Stimulated activated naive CD8-positive, alpha-beta T cell treated with anti-CD3 and anti-CD28 coated beads, Interleukin-15, amount 100 ng/mL, for 72 hours (primary cell): ENCODE results near the gene FLOT2.
"Not testable (repeated sequence)": the region's sequence is repeated elsewhere in the genome, so short reads cannot be mapped to it uniquely, and the experiment has no call there.

Source experiments
- ATAC-seq: fragments of 150-1000 bp; cut with Tn5 transposase; 2 replicates; pipeline ENCODE4 v1.10.0; 2021; ENCODE audit warnings: mild to moderate bottlenecking, moderate library complexity
- DNase-seq, 2 donors: peaks; one replicate each; pipeline ENCODE4 v3.0.0; 2021 to 2022
- H3K27ac Mint-ChIP-seq, 2 donors: one replicate each; pipeline ENCODE4 v1.8.0; 2022; ENCODE audit warnings: mild to moderate bottlenecking in 2 of 2, mixed read lengths in 2 of 2, moderate library complexity in 2 of 2
- H3K27me3 Mint-ChIP-seq: one replicate; pipeline ENCODE4 v1.8.0; 2022; ENCODE audit warnings: mixed read lengths
- H3K4me1 Mint-ChIP-seq: one replicate; pipeline ENCODE4 v1.8.0; 2022; ENCODE audit warnings: mild to moderate bottlenecking, mixed read lengths
- H3K4me3 Mint-ChIP-seq, 2 donors: one replicate each; pipeline ENCODE4 v1.8.0; 2022; ENCODE audit warnings: mild to moderate bottlenecking in 2 of 2, mixed read lengths in 2 of 2, moderate library complexity in 1 of 2
- H3K9me3 Mint-ChIP-seq, 2 donors: one replicate each; pipeline ENCODE4 v1.8.0; 2022; ENCODE audit warnings: mixed read lengths in 2 of 2

Gene FLOT2

DNA sequence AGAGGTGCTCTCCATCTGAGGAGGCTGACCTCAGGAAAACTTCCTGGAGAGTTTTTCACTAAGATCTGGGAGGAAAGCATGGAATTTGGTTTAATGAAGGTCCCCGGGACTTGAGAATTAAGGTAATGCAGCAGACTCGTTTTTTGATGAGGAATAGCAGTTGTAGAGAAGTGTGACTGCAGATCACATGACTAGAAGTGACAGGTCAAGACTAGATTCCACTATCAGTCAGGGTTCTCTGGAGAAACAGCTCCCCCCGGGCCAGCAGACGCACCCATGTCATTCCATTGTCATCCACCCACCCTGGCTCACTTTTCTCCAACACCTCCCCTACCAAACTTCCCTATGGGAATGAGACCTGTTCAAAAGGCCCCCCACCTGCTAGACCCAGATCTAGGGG lies 7.3 kb upstream of the FLOT2 start:
- H3K27ac Mint-ChIP-seq: no peak overlapping the region
- H3K4me3 Mint-ChIP-seq: no peak overlapping the region

DNA sequence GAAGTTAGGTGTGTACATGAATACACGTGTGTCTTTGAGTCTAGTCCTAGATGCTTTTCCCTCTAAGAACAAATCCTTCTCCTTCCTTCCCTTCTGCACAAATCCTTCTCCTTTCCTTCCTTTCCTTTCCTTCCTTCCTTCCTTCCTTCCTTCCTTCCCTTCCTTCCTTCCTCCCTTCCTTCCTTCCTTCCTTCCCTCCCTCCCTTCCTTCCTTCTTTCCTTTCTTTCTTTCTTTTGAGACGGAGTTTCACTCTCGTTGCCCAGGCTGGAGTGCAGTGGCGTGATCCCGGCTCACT lies 6.0 kb upstream of the FLOT2 start:
- Mint-ChIP-seq H3K27ac (peak overlapping the region in 1 of 2 donors; percentile 49), H3K4me3 (peak overlapping the region; percentile 93 to 96), H3K4me1 (peaks cover 53% of the 10 kb centered on the region)
- H3K9me3 Mint-ChIP-seq, DNase-seq, H3K27me3 Mint-ChIP-seq, ATAC-seq: not testable (repeated sequence)

More for the DNA sequence above, 7.3 kb upstream of the FLOT2 start:
- Mint-ChIP-seq H3K4me1 (peaks cover 40% of the 10 kb centered on the region), H3K27me3 (no peaks in the 10 kb centered on the region), H3K9me3 (no peaks in the 10 kb centered on the region)
- DNase-seq (no peak), ATAC-seq (no peak)

DNA sequence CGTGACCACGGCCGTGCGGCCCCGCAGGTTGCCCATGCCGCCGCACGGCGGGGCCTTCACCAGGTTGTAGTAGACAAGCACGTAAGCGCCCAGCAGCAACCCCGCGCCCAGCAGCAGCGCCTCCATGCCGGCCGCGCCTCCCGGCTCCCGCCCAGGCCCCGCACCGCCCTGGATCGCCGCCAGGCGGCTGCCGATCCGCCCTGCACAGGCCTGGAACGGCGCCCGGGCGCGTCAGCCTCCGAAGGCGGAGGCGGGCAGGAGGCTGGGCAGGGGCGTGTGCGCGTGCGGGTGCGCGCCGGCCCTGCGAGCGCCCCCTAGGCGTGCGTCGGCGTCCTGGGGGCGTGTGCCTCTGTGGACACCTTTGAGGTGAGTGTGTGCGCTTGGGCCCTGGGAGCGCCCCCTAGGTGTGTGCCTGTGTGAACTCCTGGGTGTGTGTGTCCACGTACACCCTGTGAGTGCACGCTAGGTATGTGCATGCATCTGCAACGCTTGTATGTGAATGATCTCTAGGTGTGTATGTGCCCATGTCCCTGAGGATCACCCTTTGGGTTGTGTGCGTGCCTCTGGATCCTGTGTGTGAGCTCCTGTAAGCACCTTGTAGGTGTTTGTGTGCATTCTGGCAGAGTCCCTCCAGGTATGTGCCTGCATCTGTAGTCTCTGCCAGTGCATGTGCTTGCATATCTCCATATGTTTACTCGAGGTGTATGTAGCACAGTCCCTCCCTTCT lies 5.4 kb upstream of the FLOT2 start, which contains the start of gene DHRS13:
Gene DHRS13 (minus strand): TSS at position 261 of the 727 bp plus-strand sequence. CDS start 135 bp downstream, at position 126.
- Mint-ChIP-seq H3K9me3 (no peaks in the 10 kb centered on the region), H3K27ac (peak within 1 kb of the TSS; percentile 92 to 94), H3K4me1 (peaks cover 58% of the 10 kb centered on the region), H3K4me3 (peak within 1 kb of the TSS; percentile 93 to 96), H3K27me3 (no peaks in the 10 kb centered on the region)
- ATAC-seq (peak; percentile 91), DNase-seq (peak; percentile 96 to 99)

DNA sequence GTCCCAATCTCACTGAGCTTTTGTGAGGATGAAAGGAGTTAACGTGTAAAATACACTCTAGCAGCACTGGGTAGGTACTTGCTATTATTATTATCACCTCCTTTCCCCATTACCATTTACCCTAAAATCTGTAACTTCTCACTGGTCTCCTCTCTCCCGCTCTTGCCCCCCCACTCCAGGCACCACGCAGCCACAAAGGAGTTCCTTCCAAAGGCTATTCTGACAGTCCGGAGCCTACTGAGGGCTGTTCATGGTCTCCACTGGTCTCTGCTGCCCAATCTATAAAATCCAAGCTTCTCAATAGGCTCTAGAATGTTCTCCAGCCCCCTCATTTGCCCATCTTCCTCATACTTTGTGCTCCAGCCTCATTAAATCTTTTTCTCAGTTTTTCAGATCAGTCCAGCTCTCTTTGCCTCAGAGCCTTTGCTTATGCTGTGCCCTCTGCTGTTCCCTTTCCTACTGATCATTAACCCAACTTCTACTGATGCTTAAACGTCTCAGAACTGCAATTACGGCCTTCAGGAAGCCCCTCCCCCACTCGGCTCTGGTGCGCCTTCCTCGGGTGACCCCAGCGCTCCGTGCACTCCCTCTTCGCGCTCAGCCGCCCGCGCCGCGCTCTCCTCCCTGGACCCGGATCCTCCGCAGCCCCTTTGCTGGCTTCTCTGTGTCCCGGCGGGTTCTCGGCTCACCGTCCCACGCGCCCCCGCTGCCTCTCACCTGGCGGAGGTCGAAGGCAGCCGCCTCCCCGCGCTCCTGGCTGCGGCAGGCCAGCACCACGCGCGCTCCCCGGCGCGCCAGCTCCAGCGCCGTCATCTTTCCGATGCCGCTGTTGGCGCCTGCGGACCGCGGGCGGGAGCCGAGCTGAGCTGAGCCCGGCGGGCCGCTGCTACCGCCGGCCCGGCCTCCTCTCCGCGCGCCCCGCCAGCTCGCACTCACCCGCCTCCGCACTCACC lies 4.6 kb upstream of the FLOT2 start:
- peaks cover 64% of the 10 kb centered on the region for H3K4me1 Mint-ChIP-seq
- ATAC-seq: peak; percentile 53
- H3K27ac Mint-ChIP-seq: peak overlapping the region; percentile 92 to 94
- no peaks in the 10 kb centered on the region for H3K27me3 Mint-ChIP-seq
- peak overlapping the region; percentile 93 to 96 for H3K4me3 Mint-ChIP-seq
- no peaks in the 10 kb centered on the region for H3K9me3 Mint-ChIP-seq
- DNase-seq: peak in 1 of 2 donors; percentile 65

DNA sequence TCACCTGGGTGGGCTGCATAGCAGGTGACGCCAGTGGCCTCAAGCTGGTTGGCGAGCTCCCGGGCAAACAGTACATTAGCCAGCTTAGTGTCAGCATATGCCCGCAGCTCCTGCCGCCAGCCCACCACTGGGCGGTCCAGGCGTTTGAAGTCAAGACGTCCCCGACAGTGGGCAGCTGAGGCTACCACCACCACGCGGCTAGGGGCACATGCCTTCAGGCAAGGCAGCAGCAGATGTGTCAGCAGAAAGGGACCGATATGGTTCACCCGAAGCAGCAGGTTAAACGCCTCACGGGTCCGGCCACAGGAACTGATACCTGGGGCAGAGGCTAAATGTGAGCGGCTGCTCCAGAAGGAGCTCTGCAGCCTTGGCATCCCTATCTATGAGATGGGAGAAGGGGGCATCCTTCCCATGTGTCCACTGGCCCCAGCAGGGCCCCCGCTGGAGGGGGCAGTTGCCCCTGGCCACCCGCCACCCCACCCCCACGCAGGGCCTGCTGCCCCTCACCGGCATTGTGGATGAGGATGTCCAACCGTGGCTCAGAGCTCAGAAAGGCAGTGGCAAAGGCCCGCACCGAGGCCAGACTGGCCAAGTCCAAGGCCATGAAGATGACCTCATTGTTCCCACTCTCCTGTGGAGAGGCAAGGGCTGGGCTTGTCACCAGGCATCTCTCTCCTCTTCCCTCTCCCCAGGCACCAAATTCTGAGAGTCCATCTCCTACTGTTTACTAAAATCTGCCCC lies 3.6 kb upstream of the FLOT2 start:
- peak overlapping the region; percentile 69 to 92 for H3K27ac Mint-ChIP-seq
- DNase-seq: no peak
- ATAC-seq: no peak
- H3K9me3 Mint-ChIP-seq: no peaks in the 10 kb centered on the region
- H3K4me3 Mint-ChIP-seq: peak overlapping the region; percentile 93 to 96
- no peaks in the 10 kb centered on the region for H3K27me3 Mint-ChIP-seq
- peaks cover 68% of the 10 kb centered on the region for H3K4me1 Mint-ChIP-seq

DNA sequence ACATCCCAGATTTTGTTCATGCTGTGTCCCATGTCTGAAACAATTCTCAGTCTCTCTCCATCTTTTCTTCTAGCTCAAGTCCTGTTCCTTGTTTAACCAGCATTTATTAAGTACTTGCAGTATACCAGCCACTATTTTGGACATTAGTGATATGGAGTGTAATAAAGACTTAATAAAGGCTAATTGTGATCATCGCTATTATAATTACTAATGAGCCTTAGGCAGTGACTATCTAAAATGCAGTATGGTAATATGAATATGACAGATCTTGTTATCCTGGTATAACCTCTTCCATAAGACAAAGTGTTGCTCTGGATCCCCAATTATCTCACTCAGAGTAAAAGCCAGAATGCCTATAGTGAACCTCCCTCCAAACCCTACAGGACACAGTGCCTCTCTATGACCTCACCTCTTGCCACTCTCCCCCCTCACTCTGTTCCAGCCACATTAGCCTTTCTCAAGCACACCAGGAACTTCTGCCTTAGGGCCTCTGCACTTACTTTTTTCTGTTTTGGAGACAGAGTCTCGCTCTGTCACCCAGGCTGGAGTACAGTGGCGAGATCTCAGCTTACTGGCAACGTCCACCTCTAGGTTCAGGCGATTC lies 1.8 kb upstream of the FLOT2 start:
- no peak for DNase-seq
- no peak for ATAC-seq
- Mint-ChIP-seq H3K4me3 (no peak overlapping the region), H3K4me1 (peaks cover 70% of the 10 kb centered on the region), H3K9me3 (no peaks in the 10 kb centered on the region), H3K27me3 (no peaks in the 10 kb centered on the region), H3K27ac (no peak overlapping the region)

DNA sequence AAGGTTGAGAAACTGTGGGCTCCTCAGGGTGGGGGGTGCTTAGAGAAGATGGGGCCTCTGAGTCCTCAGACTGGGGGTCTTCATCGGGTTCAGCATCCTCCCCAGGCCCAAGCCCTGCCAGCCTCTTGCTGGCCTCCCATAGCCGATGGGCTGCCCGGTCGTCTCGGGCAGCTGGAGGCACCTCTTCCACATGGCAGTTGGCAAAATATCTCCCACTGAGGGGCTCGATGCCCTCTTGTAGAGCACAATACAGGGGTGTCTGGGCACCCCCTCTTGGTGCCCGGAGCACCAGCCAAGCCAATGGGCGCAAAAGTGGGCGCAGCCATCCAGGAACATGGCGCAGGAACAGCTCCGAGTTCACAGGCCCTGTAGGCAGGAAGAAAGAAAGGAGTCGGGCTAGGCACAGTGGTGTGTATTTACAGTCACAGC lies 1.0 kb upstream of the FLOT2 start:
- no peaks in the 10 kb centered on the region for H3K9me3 Mint-ChIP-seq
- H3K4me1 Mint-ChIP-seq: peaks cover 76% of the 10 kb centered on the region
- no peak for DNase-seq
- no peak for ATAC-seq
- H3K4me3 Mint-ChIP-seq: no peak overlapping the region
- no peaks in the 10 kb centered on the region for H3K27me3 Mint-ChIP-seq
- H3K27ac Mint-ChIP-seq: no peak overlapping the region

DNA sequence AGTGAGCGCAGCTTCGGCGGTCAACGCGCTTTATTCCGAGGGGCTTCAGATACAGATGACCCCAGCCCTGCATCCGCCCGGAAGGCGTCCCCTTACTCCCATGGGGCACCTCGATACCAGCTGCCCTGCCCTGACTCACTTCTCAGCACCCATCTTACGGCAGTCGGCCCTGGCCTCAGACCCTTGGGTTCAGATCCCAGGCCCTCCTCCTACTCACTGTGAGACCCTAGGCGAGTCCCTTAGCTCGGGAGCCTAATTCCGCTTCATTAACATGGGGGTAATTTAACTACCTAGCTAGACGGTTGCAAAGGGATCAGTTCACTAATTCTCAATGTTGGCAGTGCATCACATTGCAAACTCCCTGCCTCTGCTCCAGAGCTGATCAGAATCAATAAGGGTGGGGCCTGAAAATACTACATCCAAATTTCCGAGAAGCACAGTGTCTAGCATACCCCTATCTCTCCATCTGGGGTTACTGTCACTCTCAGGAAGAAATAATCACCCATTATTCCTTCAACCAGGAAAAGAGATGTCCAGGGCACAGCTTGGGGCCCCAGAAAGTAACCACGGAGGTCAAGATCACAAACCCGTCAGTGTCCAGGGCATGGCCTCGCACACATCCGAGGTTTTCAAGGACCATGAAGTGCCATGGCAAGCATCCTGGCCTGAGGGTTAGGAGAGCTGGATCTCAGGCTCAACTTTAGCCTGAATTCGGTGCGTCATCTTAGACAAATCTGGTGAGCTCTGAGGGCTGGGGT lies 415 bp upstream of the FLOT2 start:
- no peaks in the 10 kb centered on the region for H3K9me3 Mint-ChIP-seq
- peak overlapping the region; percentile 97 to 98 for H3K27ac Mint-ChIP-seq
- H3K4me1 Mint-ChIP-seq: peaks cover 77% of the 10 kb centered on the region
- H3K4me3 Mint-ChIP-seq: peak overlapping the region; percentile 95 to 99
- no peaks in the 10 kb centered on the region for H3K27me3 Mint-ChIP-seq
- DNase-seq: peak in 1 of 2 donors; percentile 46
- peak; percentile 41 for ATAC-seq

DNA sequence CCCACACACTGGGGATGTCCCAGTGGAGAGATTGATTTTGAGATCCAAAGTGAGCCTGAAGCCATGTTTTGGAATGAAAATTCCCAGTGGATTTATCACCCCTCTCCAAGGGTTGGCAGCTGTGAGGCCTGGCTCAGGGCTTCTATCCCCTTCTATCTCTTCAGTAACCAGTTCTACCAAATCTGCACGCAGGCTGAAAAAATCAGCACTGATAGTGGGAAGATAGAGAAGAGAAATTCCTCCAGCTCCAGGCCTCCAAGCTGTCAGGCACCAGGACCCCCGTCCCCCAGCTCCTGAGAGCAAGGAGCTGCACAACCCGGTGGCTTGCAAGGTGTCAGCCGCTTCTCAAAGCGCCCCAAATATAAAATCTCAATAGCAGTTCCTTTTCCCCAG lies 1.0 kb downstream of the FLOT2 start:
- H3K9me3 Mint-ChIP-seq: no peaks in the 10 kb centered on the region
- H3K27ac Mint-ChIP-seq: peak overlapping the region; percentile 95 to 98
- no peaks in the 10 kb centered on the region for H3K27me3 Mint-ChIP-seq

DNA sequence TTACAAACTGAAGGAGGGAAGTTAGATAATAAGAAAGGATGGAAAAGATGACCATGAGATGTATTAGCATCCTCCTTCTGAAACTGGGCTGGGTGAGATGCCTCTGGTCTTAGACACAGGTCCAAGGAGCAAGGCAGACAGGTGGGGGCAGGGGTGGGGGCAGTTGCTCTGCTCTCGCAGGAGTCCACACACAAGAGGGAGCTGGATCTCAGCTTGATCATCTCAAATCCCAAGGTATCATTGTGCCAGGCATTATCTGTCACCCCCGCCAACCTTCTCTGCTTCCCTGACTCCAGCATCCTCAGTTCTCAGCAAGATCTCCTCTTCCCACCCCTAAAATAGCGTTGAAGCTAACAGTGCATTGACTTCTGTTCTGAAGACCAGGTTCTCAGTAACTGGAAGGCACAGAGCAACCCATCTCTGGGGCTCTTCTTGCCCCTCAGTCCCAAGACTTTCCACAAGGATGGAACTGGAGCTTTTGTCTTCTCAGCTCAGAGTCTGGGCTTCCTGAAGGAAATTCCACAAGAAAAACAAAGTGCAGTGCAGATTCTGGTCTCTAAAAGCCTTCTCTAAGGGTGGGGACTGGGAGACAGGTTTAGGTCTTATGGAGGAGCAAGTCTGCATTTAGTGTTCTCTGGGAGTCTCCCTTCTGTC lies 1.6 kb downstream of the FLOT2 start:
- DNase-seq: no peak
- peaks cover 83% of the 10 kb centered on the region for H3K4me1 Mint-ChIP-seq
- H3K27ac Mint-ChIP-seq: peak overlapping the region; percentile 16 to 95
- no peaks in the 10 kb centered on the region for H3K27me3 Mint-ChIP-seq
- ATAC-seq: no peak
- peak overlapping the region; percentile 95 to 99 for H3K4me3 Mint-ChIP-seq
- no peaks in the 10 kb centered on the region for H3K9me3 Mint-ChIP-seq

More for the DNA sequence above, 1.0 kb downstream of the FLOT2 start:
- no peak for ATAC-seq
- Mint-ChIP-seq H3K4me1 (peaks cover 83% of the 10 kb centered on the region), H3K4me3 (peak overlapping the region; percentile 95 to 99)
- no peak for DNase-seq

DNA sequence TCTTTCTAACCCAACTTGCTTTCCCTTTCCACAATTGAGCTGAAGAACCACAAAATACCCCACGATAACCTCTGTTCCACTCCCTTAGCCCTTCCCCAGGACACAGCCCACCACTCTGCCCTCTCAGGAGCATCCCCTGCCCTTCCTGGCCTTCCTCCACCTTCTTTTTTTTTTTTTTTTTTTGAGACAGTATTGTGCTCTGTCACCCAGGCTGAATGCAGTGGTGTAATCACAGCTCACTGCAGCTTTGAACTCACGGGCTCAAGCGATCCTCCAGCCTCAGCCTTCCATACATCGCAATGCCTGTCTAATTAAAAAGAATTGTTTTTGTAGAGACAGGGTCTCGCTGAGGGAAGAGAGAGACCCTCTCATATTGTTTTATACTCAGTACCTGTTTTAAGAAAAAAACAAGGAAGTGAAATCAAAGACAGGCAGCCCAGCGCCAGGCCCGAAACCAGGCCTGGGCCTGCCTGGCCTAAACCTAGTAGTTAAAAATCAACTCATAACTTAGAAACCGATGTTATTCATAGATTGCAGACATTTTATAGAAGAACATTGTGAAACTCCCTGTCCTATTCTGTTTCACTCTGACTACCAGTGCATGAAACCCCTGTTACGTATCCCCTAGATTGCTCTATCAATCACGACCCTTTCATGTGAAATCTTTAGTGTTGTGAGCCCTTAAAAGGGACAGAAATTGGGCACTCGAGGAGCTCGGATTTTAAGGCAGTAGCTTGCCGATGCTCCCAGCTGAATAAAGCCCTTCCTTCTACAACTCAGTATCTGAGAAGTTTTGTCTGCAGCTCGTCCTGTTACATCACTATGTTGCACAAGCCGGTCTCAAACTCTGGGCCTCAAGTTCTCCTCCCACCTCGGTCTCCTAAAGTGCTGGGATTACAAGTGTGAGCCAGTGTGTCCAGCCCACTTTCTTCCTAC lies 4.0 kb downstream of the FLOT2 start:
- peak; percentile 54 for ATAC-seq
- Mint-ChIP-seq H3K27ac (peak overlapping the region; percentile 100), H3K4me3 (peak overlapping the region; percentile 82 to 85), H3K4me1 (peaks cover 82% of the 10 kb centered on the region)
- peak; percentile 41 to 62 for DNase-seq
- not testable (repeated sequence) for H3K27me3 Mint-ChIP-seq, H3K9me3 Mint-ChIP-seq

DNA sequence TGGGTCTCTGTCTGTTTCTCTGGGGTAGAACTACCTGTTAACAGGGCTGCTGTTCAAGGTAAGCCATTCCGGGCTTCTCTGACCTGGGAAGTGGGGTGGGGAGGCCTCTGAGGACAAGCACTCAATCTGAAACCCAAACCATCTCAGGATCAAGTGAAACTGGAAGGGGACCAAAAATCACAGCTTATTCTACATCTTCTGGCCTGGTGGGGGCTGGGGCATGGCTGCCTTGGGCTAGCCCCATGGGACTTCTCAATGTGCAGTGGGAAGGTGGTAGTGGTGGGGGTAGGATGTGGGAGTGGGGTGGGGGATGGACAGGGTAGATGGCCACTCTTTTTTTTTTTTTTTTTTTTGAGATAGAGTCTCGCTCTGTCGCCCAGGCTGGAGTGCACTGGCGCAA lies 5.5 kb downstream of the FLOT2 start:
- DNase-seq (no peak), ATAC-seq (no peak)
- Mint-ChIP-seq H3K4me3 (peak overlapping the region; percentile 36 to 60), H3K9me3 (no peaks in the 10 kb centered on the region), H3K4me1 (peaks cover 82% of the 10 kb centered on the region), H3K27ac (peak overlapping the region; percentile 95 to 97), H3K27me3 (no peaks in the 10 kb centered on the region)

DNA sequence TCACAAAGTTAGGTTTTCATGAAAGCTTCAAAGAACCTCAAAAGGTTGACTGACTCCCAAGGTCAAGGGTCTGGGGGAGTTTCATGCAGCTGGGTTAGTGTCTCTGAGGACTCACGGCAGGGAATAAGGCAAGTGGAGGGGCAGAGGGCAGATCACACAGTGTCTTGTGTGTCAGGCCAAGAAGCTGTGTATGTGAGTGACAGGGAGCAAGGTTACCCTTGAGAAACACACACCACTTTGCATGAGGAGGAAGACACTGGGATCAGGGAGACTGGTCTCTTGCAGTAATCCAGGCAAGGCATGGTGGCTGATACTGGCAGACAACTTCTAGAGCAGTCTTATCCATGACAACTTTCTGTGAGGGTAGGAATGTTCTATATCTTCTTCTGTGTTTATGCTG lies 6.3 kb downstream of the FLOT2 start:
- peaks cover 82% of the 10 kb centered on the region for H3K4me1 Mint-ChIP-seq
- H3K4me3 Mint-ChIP-seq: no peak overlapping the region
- DNase-seq (no peak), ATAC-seq (no peak)
- no peaks in the 10 kb centered on the region for H3K9me3 Mint-ChIP-seq
- no peaks in the 10 kb centered on the region for H3K27me3 Mint-ChIP-seq
- peak overlapping the region in 1 of 2 donors; percentile 97 for H3K27ac Mint-ChIP-seq
